ENCODE data around the gene ADAM19.

Gene ADAM19

GRCh38 chr5:157511651-157512644 lies 63.6 kb downstream of the ADAM19 start:
- Mint-ChIP-seq H3K27me3 (ENCODE audit: low read depth, poor library complexity) (peaks cover 6% of the 10 kb centered on the region), H3K9me3 (no peaks in the 10 kb centered on the region), H3K27ac (no peak overlapping the region), H3K36me3 (ENCODE audit: low read depth) (peaks cover 49% of the 10 kb centered on the region), H3K4me1 (peaks cover 63% of the 10 kb centered on the region), H3K4me3 (no peak overlapping the region)
- TF ChIP-seq CTCF (IDR thresholded peaks at IDR 0.05) = no peak
- no peak for DNase-seq

DNA sequence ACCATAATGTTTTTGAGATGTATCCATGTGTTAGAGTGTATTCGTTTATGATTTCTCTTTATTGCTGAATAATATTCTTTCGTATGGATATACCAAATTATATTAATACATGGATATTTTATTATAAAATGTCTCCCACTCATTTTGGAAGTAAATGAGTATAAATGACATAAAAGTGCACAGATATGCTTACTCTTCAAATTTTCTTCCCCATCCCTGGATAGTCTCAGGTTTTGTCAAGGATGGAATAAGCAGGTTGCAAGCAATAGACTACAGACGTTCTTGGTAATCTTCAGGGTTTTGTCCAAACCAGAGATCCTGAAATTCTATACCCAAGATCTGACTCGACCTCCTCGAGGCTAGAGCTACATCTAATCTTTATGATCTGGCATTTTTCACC lies 64.9 kb downstream of the ADAM19 start:
- peaks cover 50% of the 10 kb centered on the region for H3K4me1 Mint-ChIP-seq
- DNase-seq = no peak
- no peaks in the 10 kb centered on the region for H3K9me3 Mint-ChIP-seq

GRCh38 chr5:157509587-157509986 lies 66.0 kb downstream of the ADAM19 start:
- no peak for TF ChIP-seq CTCF (IDR thresholded peaks at IDR 0.05)

More for the DNA sequence above, 64.9 kb downstream of the ADAM19 start:
- TF ChIP-seq CTCF (IDR thresholded peaks at IDR 0.05) = no peak
- Mint-ChIP-seq H3K27me3 (ENCODE audit: low read depth, poor library complexity) (peaks cover 6% of the 10 kb centered on the region), H3K36me3 (ENCODE audit: low read depth) (peaks cover 61% of the 10 kb centered on the region), H3K4me3 (no peak overlapping the region), H3K27ac (no peak overlapping the region)

GRCh38 chr5:157509093-157509492 lies 66.5 kb downstream of the ADAM19 start:
- Mint-ChIP-seq H3K27me3 (ENCODE audit: low read depth, poor library complexity) (peaks cover 6% of the 10 kb centered on the region), H3K36me3 (ENCODE audit: low read depth) (peaks cover 66% of the 10 kb centered on the region), H3K9me3 (no peaks in the 10 kb centered on the region), H3K4me3 (no peak overlapping the region), H3K4me1 (peaks cover 38% of the 10 kb centered on the region), H3K27ac (no peak overlapping the region)
- no peak for TF ChIP-seq CTCF (IDR thresholded peaks at IDR 0.05)
- no peak for DNase-seq

More at GRCh38 chr5:157509587-157509986, 66.0 kb downstream of the ADAM19 start:
- Mint-ChIP-seq H3K27ac (no peak overlapping the region), H3K4me3 (no peak overlapping the region), H3K36me3 (ENCODE audit: low read depth) (peaks cover 66% of the 10 kb centered on the region), H3K27me3 (ENCODE audit: low read depth, poor library complexity) (peaks cover 6% of the 10 kb centered on the region), H3K9me3 (no peaks in the 10 kb centered on the region), H3K4me1 (peaks cover 39% of the 10 kb centered on the region)
- DNase-seq = no peak

- no peak overlapping the region for H3K4me3 Mint-ChIP-seq
- H3K27me3 Mint-ChIP-seq (ENCODE audit: low read depth, poor library complexity) = no peaks in the 10 kb centered on the region
- peaks cover 23% of the 10 kb centered on the region for H3K4me1 Mint-ChIP-seq
- no peaks in the 10 kb centered on the region for H3K9me3 Mint-ChIP-seq
- TF ChIP-seq CTCF (IDR thresholded peaks at IDR 0.05) = no peak
- no peak overlapping the region for H3K27ac Mint-ChIP-seq
- peaks cover 53% of the 10 kb centered on the region for H3K36me3 Mint-ChIP-seq (ENCODE audit: low read depth)
- no peak for DNase-seq
These were observed 68.4 kb downstream of the ADAM19 start for GRCh38 chr5:157506981-157507780.
